Fibroblast of peridontal ligament (primary cell): ENCODE data around the gene FAM174A.

ENCODE experiments used
- DNase-seq: peaks from one replicate; pipeline ENCODE4 v3.0.0-alpha.2; 2010; ENCODE audit errors: extremely low read depth

FAM174A gene

GRCh38 chr5:100575815-100576214 lies 40.6 kb downstream of the FAM174A start:
- DNase-seq = no peak

GRCh38 chr5:100576217-100576751 lies 41.1 kb downstream of the FAM174A start:
- DNase-seq = peak; percentile 64

GRCh38 chr5:100577506-100577905 lies 42.3 kb downstream of the FAM174A start:
- DNase-seq = no peak

- DNase-seq = no peak
These were observed 48.9 kb downstream of the FAM174A start for GRCh38 chr5:100584069-100584468.

GRCh38 chr5:100584889-100585288 lies 49.7 kb downstream of the FAM174A start:
- peak; percentile 46 for DNase-seq

- no peak for DNase-seq
These were observed 55.7 kb downstream of the FAM174A start for GRCh38 chr5:100590867-100591266.

GRCh38 chr5:100595152-100595811 lies 60.1 kb downstream of the FAM174A start:
- DNase-seq = peak; percentile 99

- DNase-seq = no peak
These were observed 60.6 kb downstream of the FAM174A start for GRCh38 chr5:100595812-100596173.

- DNase-seq = no peak
These were observed 63.3 kb downstream of the FAM174A start for GRCh38 chr5:100598446-100598845.

- DNase-seq = peak; percentile 23
These were observed 65.3 kb downstream of the FAM174A start for GRCh38 chr5:100600298-100600994.

- no peak for DNase-seq
These were observed 68.0 kb downstream of the FAM174A start for GRCh38 chr5:100603141-100603540.

- DNase-seq = peak; percentile 25
These were observed 68.8 kb downstream of the FAM174A start for GRCh38 chr5:100604021-100604420.

GRCh38 chr5:100609594-100609993 lies 74.4 kb downstream of the FAM174A start:
- DNase-seq = no peak

- no peak for DNase-seq
These were observed 79.1 kb downstream of the FAM174A start for GRCh38 chr5:100614308-100614707.

GRCh38 chr5:100615362-100615761 lies 80.2 kb downstream of the FAM174A start:
- no peak for DNase-seq

- DNase-seq = no peak
These were observed 81.1 kb downstream of the FAM174A start for GRCh38 chr5:100616291-100616690.

GRCh38 chr5:100616981-100617380 lies 81.8 kb downstream of the FAM174A start:
- no peak for DNase-seq

GRCh38 chr5:100623719-100624118 lies 88.5 kb downstream of the FAM174A start:
- peak; percentile 59 for DNase-seq

GRCh38 chr5:100634937-100635534 lies 99.9 kb downstream of the FAM174A start:
- DNase-seq = peak; percentile 11
